ENCODE measurements around the gene MYO1D. TPM values are rescaled to one million over a fixed set of nuclear protein-coding genes. Genes with fewer than 3 reads are reported as not detected.

The MYO1D gene
- total RNA-seq, 1 donor from 2014 or later, result 5.5 TPM

GRCh38 chr17:32713081-32713480 lies 163.8 kb downstream of the MYO1D start:
- no peaks in the 10 kb centered on the region for H3K27me3 ChIP-seq (ENCODE audit: low read depth)
- no peak for DNase-seq
- H3K9me3 ChIP-seq (replicated peaks), result peaks cover 4% of the 10 kb centered on the region
- no peak overlapping the region for H3K4me3 ChIP-seq
- intact Hi-C loops (cut with micrococcal nuclease), result no loop called here
- H3K27ac ChIP-seq (replicated peaks), result no peak overlapping the region
- H3K36me3 ChIP-seq, result peaks cover 24% of the 10 kb centered on the region
- no peak for TF ChIP-seq CTCF (IDR thresholded peaks at IDR 0.05; ENCODE audit: borderline replicate concordance)
- no peaks in the 10 kb centered on the region for H3K4me1 ChIP-seq

- no peaks in the 10 kb centered on the region for H3K27me3 ChIP-seq (ENCODE audit: low read depth)
- H3K4me3 ChIP-seq, result no peak overlapping the region
Observed at GRCh38 chr17:32709562-32709961, 167.4 kb downstream of the MYO1D start.

GRCh38 chr17:32701871-32702270 lies 175.1 kb downstream of the MYO1D start:
- H3K9me3 ChIP-seq (replicated peaks), result no peaks in the 10 kb centered on the region
- H3K36me3 ChIP-seq, result no peaks in the 10 kb centered on the region
- no peak overlapping the region for H3K4me3 ChIP-seq
- no peaks in the 10 kb centered on the region for H3K4me1 ChIP-seq
- no peak overlapping the region for H3K27ac ChIP-seq (replicated peaks)
- no peak for DNase-seq
- intact Hi-C loops (cut with micrococcal nuclease), result no loop called here
- H3K27me3 ChIP-seq (ENCODE audit: low read depth), result no peaks in the 10 kb centered on the region
- no peak for TF ChIP-seq CTCF (IDR thresholded peaks at IDR 0.05; ENCODE audit: borderline replicate concordance)

More at GRCh38 chr17:32709562-32709961, 167.4 kb downstream of the MYO1D start:
- no peak for DNase-seq
- intact Hi-C loops (cut with micrococcal nuclease), result no loop called here
- no peak for TF ChIP-seq CTCF (IDR thresholded peaks at IDR 0.05; ENCODE audit: borderline replicate concordance)
- Histone ChIP-seq H3K27ac (replicated peaks) (no peak overlapping the region), H3K4me1 (no peaks in the 10 kb centered on the region), H3K36me3 (peaks cover 28% of the 10 kb centered on the region), H3K9me3 (replicated peaks) (peaks cover 4% of the 10 kb centered on the region)

- intact Hi-C loops (cut with micrococcal nuclease), result no loop called here
- H3K27ac ChIP-seq (replicated peaks), result no peak overlapping the region
- no peak for DNase-seq
- H3K9me3 ChIP-seq (replicated peaks), result no peaks in the 10 kb centered on the region
- no peak for TF ChIP-seq CTCF (IDR thresholded peaks at IDR 0.05; ENCODE audit: borderline replicate concordance)
- H3K4me3 ChIP-seq, result no peak overlapping the region
- H3K27me3 ChIP-seq (ENCODE audit: low read depth), result no peaks in the 10 kb centered on the region
- H3K4me1 ChIP-seq, result no peaks in the 10 kb centered on the region
- H3K36me3 ChIP-seq, result no peaks in the 10 kb centered on the region
Observed at GRCh38 chr17:32699247-32699646, 177.7 kb downstream of the MYO1D start.

- intact Hi-C loops (cut with micrococcal nuclease), result no loop called here
- Histone ChIP-seq H3K4me3 (no peak overlapping the region), H3K4me1 (no peaks in the 10 kb centered on the region), H3K27ac (replicated peaks) (no peak overlapping the region), H3K27me3 (ENCODE audit: low read depth) (no peaks in the 10 kb centered on the region), H3K36me3 (no peaks in the 10 kb centered on the region), H3K9me3 (replicated peaks) (no peaks in the 10 kb centered on the region)
- DNase-seq, result no peak
- TF ChIP-seq CTCF (IDR thresholded peaks at IDR 0.05; ENCODE audit: borderline replicate concordance), result no peak
Observed at GRCh38 chr17:32697728-32698625, 178.9 kb downstream of the MYO1D start.

All from left ventricle myocardium inferior (tissue), 1 donor.